ENCODE measurements around the gene CES3. TPM values are rescaled to one million over a fixed set of nuclear protein-coding genes. Genes with fewer than 3 reads are reported as not detected.

The CES3 gene
- total and polyA plus RNA-seq, 9 of the 15 experiments (the other 6 are each of a cell fraction or from before 2014, with no cell fraction given), result 0.06 to 2.2 (median 0.68) TPM

- FAIRE-seq (no peak), DNase-seq (ENCODE audit: extremely low read depth in 1 of 4, low spot score in 3 of 4) (no peak), ATAC-seq (no peak)
- Histone ChIP-seq H3K9ac (ENCODE audit: insufficient read depth in 1 of 2, low read depth in 2 of 2, low read length in 2 of 2) (no peak overlapping the region), H2AFZ (ENCODE audit: low read depth, low read length) (no peak overlapping the region), H4K20me1 (replicated peaks; ENCODE audit: control insufficient read depth, insufficient read depth, low read length) (no peaks in the 10 kb centered on the region), H3K4me3 (no peak overlapping the region), H3K27me3 (ENCODE audit: control insufficient read depth in 2 of 2, insufficient read depth in 2 of 2, low read length in 2 of 2) (no peaks in the 10 kb centered on the region), H3K9me1 (ENCODE audit: control insufficient read depth, insufficient read depth, low read length) (no peaks in the 10 kb centered on the region), H3K79me2 (ENCODE audit: control insufficient read depth, insufficient read depth, low read length) (no peaks in the 10 kb centered on the region), H3K4me1 (replicated peaks in 1 of 2; ENCODE audit: control insufficient read depth in 2 of 2, insufficient read depth in 2 of 2, low read length in 2 of 2) (peaks cover 0 to 9% of the 10 kb centered on the region in 2 experiments; a peak in 1 of 5 replicates), H3K36me3 (ENCODE audit: control insufficient read depth, insufficient read depth, low read length) (peaks cover 58% of the 10 kb centered on the region; the same call in 2 of the 3 replicates), H3K27ac (ENCODE audit: extremely low read depth, low read depth, low read length) (no peak overlapping the region), H3K9me3 (replicated peaks; ENCODE audit: control insufficient read depth, insufficient read depth, low read depth, low read length) (no peaks in the 10 kb centered on the region), H3K4me2 (ENCODE audit: insufficient read depth, low read length) (no peak overlapping the region)
- in situ Hi-C loops (cut with MboI), result no loop called here
- ChIA-PET POLR2A (interaction anchor here (0.6 to 1.1 kb wide), 6 partner anchors 10 to 260 kb away, joined by 3 read pairs; no protein-coding TSS in a partner anchor), CTCF (ENCODE audit: low intra/inter-chr PET ratio) (interaction anchor here (0.7 to 1.0 kb wide), 2 partner anchors 11 to 167 kb away, joined by 3 read pairs; partner anchors contain the start of gene PHAF1)
- 92% methylated on average over 5 of the region's 5 CpGs for WGBS (ENCODE audit: insufficient coverage, low coverage, missing lambda C conversion rate)
- no TSS peak for BruUV-seq (replicated peaks)
- intact Hi-C loops (cut with micrococcal nuclease), result no loop called here
- TF ChIP-seq BDP1 (IDR thresholded peaks at IDR 0.05; ENCODE audit: insufficient read depth, insufficient read length), result no peak
- TF ChIP-seq, protein P1, sequence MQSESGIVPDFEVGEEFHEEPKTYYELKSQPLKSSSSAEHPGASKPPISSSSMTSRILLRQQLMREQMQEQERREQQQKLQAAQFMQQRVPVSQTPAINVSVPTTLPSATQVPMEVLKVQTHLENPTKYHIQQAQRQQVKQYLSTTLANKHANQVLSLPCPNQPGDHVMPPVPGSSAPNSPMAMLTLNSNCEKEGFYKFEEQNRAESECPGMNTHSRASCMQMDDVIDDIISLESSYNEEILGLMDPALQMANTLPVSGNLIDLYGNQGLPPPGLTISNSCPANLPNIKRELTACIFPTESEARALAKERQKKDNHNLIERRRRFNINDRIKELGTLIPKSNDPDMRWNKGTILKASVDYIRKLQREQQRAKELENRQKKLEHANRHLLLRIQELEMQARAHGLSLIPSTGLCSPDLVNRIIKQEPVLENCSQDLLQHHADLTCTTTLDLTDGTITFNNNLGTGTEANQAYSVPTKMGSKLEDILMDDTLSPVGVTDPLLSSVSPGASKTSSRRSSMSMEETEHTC (IDR thresholded peaks at IDR 0.05), result no peak
- no peak for TF ChIP-seq REST (IDR thresholded peaks at IDR 0.05; ENCODE audit: borderline replicate concordance)
- no peak for TF ChIP-seq REST (CRISPR knock-in tag; IDR thresholded peaks at IDR 0.05; ENCODE audit: low read depth)
- no peak for TF ChIP-seq ZNF239 (CRISPR knock-in tag; IDR thresholded peaks at IDR 0.05)
- TF ChIP-seq ZNF3 (CRISPR knock-in tag; IDR thresholded peaks at IDR 0.05), result no peak
- TF ChIP-seq, protein P2, sequence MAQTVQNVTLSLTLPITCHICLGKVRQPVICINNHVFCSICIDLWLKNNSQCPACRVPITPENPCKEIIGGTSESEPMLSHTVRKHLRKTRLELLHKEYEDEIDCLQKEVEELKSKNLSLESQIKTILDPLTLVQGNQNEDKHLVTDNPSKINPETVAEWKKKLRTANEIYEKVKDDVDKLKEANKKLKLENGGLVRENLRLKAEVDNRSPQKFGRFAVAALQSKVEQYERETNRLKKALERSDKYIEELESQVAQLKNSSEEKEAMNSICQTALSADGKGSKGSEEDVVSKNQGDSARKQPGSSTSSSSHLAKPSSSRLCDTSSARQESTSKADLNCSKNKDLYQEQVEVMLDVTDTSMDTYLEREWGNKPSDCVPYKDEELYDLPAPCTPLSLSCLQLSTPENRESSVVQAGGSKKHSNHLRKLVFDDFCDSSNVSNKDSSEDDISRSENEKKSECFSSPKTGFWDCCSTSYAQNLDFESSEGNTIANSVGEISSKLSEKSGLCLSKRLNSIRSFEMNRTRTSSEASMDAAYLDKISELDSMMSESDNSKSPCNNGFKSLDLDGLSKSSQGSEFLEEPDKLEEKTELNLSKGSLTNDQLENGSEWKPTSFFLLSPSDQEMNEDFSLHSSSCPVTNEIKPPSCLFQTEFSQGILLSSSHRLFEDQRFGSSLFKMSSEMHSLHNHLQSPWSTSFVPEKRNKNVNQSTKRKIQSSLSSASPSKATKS (CRISPR knock-in tag; IDR thresholded peaks at IDR 0.05), result no peak
- no peak for TF ChIP-seq E2F3 (CRISPR knock-in tag; IDR thresholded peaks at IDR 0.05)
- TF ChIP-seq THRA (IDR thresholded peaks at IDR 0.05), result no peak
- no peak for TF ChIP-seq SREBF1 (IDR thresholded peaks at IDR 0.05; ENCODE audit: borderline replicate concordance, low read depth, low read length)
Measured at GRCh38 chr16:66942981-66943380, 18.1 kb upstream of the CES3 start.

Measured in K562 (cell line).